CD8-positive, alpha-beta memory T cell (primary cell): ENCODE data around the gene APPL2. TPM values are rescaled to one million over a fixed set of nuclear protein-coding genes. Genes with fewer than 3 reads are reported as not detected.

Source experiments
- polyA plus RNA-seq: library from polyadenylated mRNA; unstranded; fragments of 300-500 nt; fragmentation: Illumina TruSeq; gene quantifications from one replicate; pipeline ENCODE4 v1.2.3, GENCODE V29; 2021
- total RNA-seq, 2 experiments: library from RNA; stranded (reverse); gene quantifications; one replicate each; pipeline ENCODE4 v1.2.3, GENCODE V29; 2021

The APPL2 gene
- total and polyA plus RNA-seq, 3 experiments from 2014 or later, result 14.4 to 18.6 (median 14.9) TPM

Other genes with a start within 250 kb of the APPL2 start
- gene NOPCHAP1, start 249.9 kb downstream of the APPL2 start, total RNA-seq, result 10 to 100 TPM; 25.8 to 27.8 TPM
- gene NOPCHAP1, start 249.9 kb downstream of the APPL2 start, polyA plus RNA-seq, result 16.6 TPM
- gene ALDH1L2, start 151.7 kb downstream of the APPL2 start, total RNA-seq, result under 1 TPM; 0.69 to 0.72 TPM
- not detected for gene ALDH1L2, start 151.7 kb downstream of the APPL2 start, polyA plus RNA-seq
- gene WASHC4, start 128.4 kb downstream of the APPL2 start, total RNA-seq, result 10 to 100 TPM; 34.3 to 37.8 TPM
- 24.6 TPM for gene WASHC4, start 128.4 kb downstream of the APPL2 start, polyA plus RNA-seq
- gene C12orf75, start 94.5 kb upstream of the APPL2 start, total RNA-seq, result 10 to 100 TPM; 52.9 to 62.8 TPM
- gene C12orf75, start 94.5 kb upstream of the APPL2 start, polyA plus RNA-seq, result 181 TPM